ENCODE measurements around the gene SELENOI. TPM values are rescaled to one million over a fixed set of nuclear protein-coding genes. Genes with fewer than 3 reads are reported as not detected.
"Not testable (repeated sequence)": the region's sequence is repeated elsewhere in the genome, so short reads cannot be mapped to it uniquely, and the experiment has no call there.

Gene SELENOI
- polyA plus RNA-seq, 1 donor (not counting 4 experiments of a cell fraction or from before 2014, with no cell fraction given): 38.1 TPM

DNA sequence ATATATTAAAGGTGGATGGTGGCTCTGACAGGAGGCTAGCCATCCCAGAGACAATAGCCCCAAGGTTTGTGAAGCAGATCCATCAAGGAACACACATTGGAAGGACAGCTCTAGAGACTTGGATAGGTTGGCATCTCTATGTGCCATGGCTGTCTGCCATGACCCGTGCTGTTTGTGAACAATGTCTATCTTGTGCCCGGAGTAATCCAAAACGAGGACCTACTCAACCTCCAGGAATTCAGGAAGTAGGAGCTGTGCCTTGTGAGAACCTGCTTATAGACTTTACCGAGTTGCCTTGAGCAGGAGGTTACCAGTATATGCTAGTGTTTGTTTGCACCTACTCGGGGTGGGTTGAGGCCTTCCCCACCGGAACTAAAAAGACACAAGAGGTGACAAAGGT is 43.1 kb upstream of the SELENOI start:
- Histone ChIP-seq H3K9ac (ENCODE audit: control insufficient read depth, extremely low read depth, insufficient read depth, low read length) (peak overlapping the region; percentile 31), H3K9me1 (ENCODE audit: control insufficient read depth, extremely low read depth, insufficient read depth, low read length) (no peaks in the 10 kb centered on the region), H3K4me2 (ENCODE audit: control insufficient read depth, extremely low read depth, insufficient read depth, low read depth, low read length) (peak overlapping the region; percentile 77), H3K79me2 (ENCODE audit: control insufficient read depth, insufficient read depth, low read length) (no peaks in the 10 kb centered on the region), H3K9me3 (ENCODE audit: control insufficient read depth, low read depth, low read length) (no peaks in the 10 kb centered on the region), H2AFZ (ENCODE audit: control insufficient read depth, low read length) (peak overlapping the region; percentile 83), H3K27me3 (ENCODE audit: control insufficient read depth, extremely low read depth, insufficient read depth, low read length) (no peaks in the 10 kb centered on the region), H3K4me3 (ENCODE audit: control insufficient read depth in 2 of 3, extremely low read depth in 1 of 3, insufficient read depth in 2 of 3, low read depth in 1 of 3, low read length in 3 of 3) (no peak overlapping the region), H3K36me3 (ENCODE audit: control insufficient read depth in 2 of 2, extremely low read depth in 1 of 2, insufficient read depth in 2 of 2, low read length in 2 of 2) (no peaks in the 10 kb centered on the region), H3K27ac (ENCODE audit: control insufficient read depth, insufficient read depth, low read length) (peak overlapping the region; percentile 60), H3K4me1 (ENCODE audit: control insufficient read depth, extremely low read depth, insufficient read depth, low read length) (peaks cover 59% of the 10 kb centered on the region), H4K20me1 (ENCODE audit: control insufficient read depth, extremely low read depth, insufficient read depth, low read length) (no peaks in the 10 kb centered on the region)
- FAIRE-seq (peak; percentile 90), DNase-seq (ENCODE audit: low read depth, low spot score) (no peak)
- TF ChIP-seq, protein P1, sequence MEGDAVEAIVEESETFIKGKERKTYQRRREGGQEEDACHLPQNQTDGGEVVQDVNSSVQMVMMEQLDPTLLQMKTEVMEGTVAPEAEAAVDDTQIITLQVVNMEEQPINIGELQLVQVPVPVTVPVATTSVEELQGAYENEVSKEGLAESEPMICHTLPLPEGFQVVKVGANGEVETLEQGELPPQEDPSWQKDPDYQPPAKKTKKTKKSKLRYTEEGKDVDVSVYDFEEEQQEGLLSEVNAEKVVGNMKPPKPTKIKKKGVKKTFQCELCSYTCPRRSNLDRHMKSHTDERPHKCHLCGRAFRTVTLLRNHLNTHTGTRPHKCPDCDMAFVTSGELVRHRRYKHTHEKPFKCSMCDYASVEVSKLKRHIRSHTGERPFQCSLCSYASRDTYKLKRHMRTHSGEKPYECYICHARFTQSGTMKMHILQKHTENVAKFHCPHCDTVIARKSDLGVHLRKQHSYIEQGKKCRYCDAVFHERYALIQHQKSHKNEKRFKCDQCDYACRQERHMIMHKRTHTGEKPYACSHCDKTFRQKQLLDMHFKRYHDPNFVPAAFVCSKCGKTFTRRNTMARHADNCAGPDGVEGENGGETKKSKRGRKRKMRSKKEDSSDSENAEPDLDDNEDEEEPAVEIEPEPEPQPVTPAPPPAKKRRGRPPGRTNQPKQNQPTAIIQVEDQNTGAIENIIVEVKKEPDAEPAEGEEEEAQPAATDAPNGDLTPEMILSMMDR (optimal IDR thresholded peaks at IDR 0.05 in 1 of 3, IDR thresholded peaks at IDR 0.05 in 1 of 3, conservative IDR thresholded peaks at IDR 0.05 in 1 of 3; ENCODE audit: extremely low read depth in 1 of 3, insufficient read depth in 2 of 3, low read length in 3 of 3): no peak
- no peak for TF ChIP-seq EZH2 (IDR thresholded peaks at IDR 0.05; ENCODE audit: low read length)
- dilution Hi-C loops (cut with MboI; ENCODE audit: extremely low pct_ligation_motif_present, low sequenced_read_pairs): no loop called here

DNA sequence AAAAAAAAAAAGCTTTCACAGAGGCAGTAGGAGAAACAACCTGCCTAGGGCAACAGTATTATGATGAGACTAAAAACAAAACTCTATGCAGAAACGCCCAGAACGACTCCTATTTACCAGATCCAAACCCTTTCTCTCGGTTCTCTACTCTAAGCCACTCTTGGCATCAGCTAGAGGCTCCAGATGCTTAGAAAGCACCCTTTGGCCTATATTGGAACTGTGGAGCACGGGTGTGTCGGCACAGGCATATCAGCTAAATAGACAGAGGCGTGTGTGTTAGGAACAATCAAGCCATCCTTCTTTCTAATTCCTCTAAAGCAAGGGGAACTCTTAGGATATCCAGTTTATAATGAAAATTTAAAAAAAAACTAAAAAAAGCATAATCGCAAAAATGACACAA is 40.8 kb upstream of the SELENOI start:
- Histone ChIP-seq H2AFZ (ENCODE audit: control insufficient read depth, low read length) (peak overlapping the region; percentile 76), H3K9ac (ENCODE audit: control insufficient read depth, extremely low read depth, insufficient read depth, low read length) (peak overlapping the region; percentile 38), H3K4me1 (ENCODE audit: control insufficient read depth, extremely low read depth, insufficient read depth, low read length) (peaks cover 40% of the 10 kb centered on the region), H3K4me3 (ENCODE audit: control insufficient read depth in 2 of 3, extremely low read depth in 1 of 3, insufficient read depth in 2 of 3, low read depth in 1 of 3, low read length in 3 of 3) (peak overlapping the region in 2 of 3 experiments; percentile 38 to 45), H3K27ac (ENCODE audit: control insufficient read depth, insufficient read depth, low read length) (peak overlapping the region; percentile 54), H3K4me2 (ENCODE audit: control insufficient read depth, extremely low read depth, insufficient read depth, low read depth, low read length) (peak overlapping the region; percentile 86)
- H3K9me1 ChIP-seq (ENCODE audit: control insufficient read depth, extremely low read depth, insufficient read depth, low read length); H3K36me3 ChIP-seq (ENCODE audit: control insufficient read depth in 2 of 2, extremely low read depth in 1 of 2, insufficient read depth in 2 of 2, low read length in 2 of 2); FAIRE-seq; DNase-seq (ENCODE audit: low read depth, low spot score); H3K27me3 ChIP-seq (ENCODE audit: control insufficient read depth, extremely low read depth, insufficient read depth, low read length); H4K20me1 ChIP-seq (ENCODE audit: control insufficient read depth, extremely low read depth, insufficient read depth, low read length); H3K79me2 ChIP-seq (ENCODE audit: control insufficient read depth, insufficient read depth, low read length); dilution Hi-C loops (cut with MboI; ENCODE audit: extremely low pct_ligation_motif_present, low sequenced_read_pairs); H3K9me3 ChIP-seq (ENCODE audit: control insufficient read depth, low read depth, low read length): not testable (repeated sequence)

DNA sequence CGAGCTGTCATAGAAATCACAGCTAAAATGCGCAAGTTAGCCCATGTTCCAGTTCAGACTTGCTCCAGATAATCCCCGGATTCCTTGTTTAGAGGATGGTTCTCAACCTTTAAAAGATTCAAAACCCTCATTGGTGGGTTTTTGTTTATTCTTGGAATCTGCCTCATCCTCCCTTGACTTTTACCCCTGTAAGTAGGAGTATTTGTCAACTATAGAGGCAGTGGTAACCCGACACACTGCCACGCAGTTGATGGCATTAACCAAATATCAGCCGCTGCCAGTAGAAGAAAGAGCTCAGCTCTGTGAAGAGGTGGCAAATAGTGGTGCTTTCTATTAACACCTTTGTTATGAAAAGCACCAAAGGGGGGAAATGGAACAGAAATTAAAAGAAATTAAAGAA is 40.4 kb upstream of the SELENOI start:
- Histone ChIP-seq H3K4me2 (ENCODE audit: control insufficient read depth, extremely low read depth, insufficient read depth, low read depth, low read length) (peak overlapping the region; percentile 86), H2AFZ (ENCODE audit: control insufficient read depth, low read length) (peak overlapping the region; percentile 76), H4K20me1 (ENCODE audit: control insufficient read depth, extremely low read depth, insufficient read depth, low read length) (no peaks in the 10 kb centered on the region), H3K9me3 (ENCODE audit: control insufficient read depth, low read depth, low read length) (no peaks in the 10 kb centered on the region), H3K4me3 (ENCODE audit: control insufficient read depth in 2 of 3, extremely low read depth in 1 of 3, insufficient read depth in 2 of 3, low read depth in 1 of 3, low read length in 3 of 3) (peak overlapping the region in 2 of 3 experiments; percentile 38 to 45), H3K27ac (ENCODE audit: control insufficient read depth, insufficient read depth, low read length) (peak overlapping the region; percentile 54), H3K79me2 (ENCODE audit: control insufficient read depth, insufficient read depth, low read length) (no peaks in the 10 kb centered on the region), H3K9ac (ENCODE audit: control insufficient read depth, extremely low read depth, insufficient read depth, low read length) (peak overlapping the region; percentile 38), H3K9me1 (ENCODE audit: control insufficient read depth, extremely low read depth, insufficient read depth, low read length) (no peaks in the 10 kb centered on the region), H3K27me3 (ENCODE audit: control insufficient read depth, extremely low read depth, insufficient read depth, low read length) (no peaks in the 10 kb centered on the region), H3K36me3 (ENCODE audit: control insufficient read depth in 2 of 2, extremely low read depth in 1 of 2, insufficient read depth in 2 of 2, low read length in 2 of 2) (no peaks in the 10 kb centered on the region), H3K4me1 (ENCODE audit: control insufficient read depth, extremely low read depth, insufficient read depth, low read length) (peaks cover 37% of the 10 kb centered on the region)
- dilution Hi-C loops (cut with MboI; ENCODE audit: extremely low pct_ligation_motif_present, low sequenced_read_pairs): no loop called here
- TF ChIP-seq, protein P1 (optimal IDR thresholded peaks at IDR 0.05 in 1 of 3, IDR thresholded peaks at IDR 0.05 in 1 of 3, conservative IDR thresholded peaks at IDR 0.05 in 1 of 3; ENCODE audit: extremely low read depth in 1 of 3, insufficient read depth in 2 of 3, low read length in 3 of 3): no peak
- no peak for TF ChIP-seq EZH2 (IDR thresholded peaks at IDR 0.05; ENCODE audit: low read length)
- no peak for DNase-seq (ENCODE audit: low read depth, low spot score)
- FAIRE-seq: no peak

All from keratinocyte (primary cell).